Neutrophil (primary cell): ENCODE measurements around the gene LIMK2.
"Not testable (repeated sequence)": the region's sequence is repeated elsewhere in the genome, so short reads cannot be mapped to it uniquely, and the experiment has no call there.

Experiments used
- H3K27ac ChIP-seq: fragments of 200-600 bp; sonication (generic); 2 replicates; pipeline ENCODE4 v1.5.1; 2016; ENCODE audit warnings: mild to moderate bottlenecking, moderate library complexity
- H3K27me3 ChIP-seq: fragments of 200-600 bp; sonication (generic); 2 replicates; pipeline ENCODE4 v1.6.0; 2016; ENCODE audit warnings: mild to moderate bottlenecking
- H3K36me3 ChIP-seq: fragments of 200-600 bp; sonication (generic); 2 replicates; pipeline ENCODE4 v1.5.1; 2017
- H3K4me1 ChIP-seq, 2 experiments: fragments of 200-600 bp in 1 of 2; sonication (generic) in 1 of 2; 1 replicate in 1 of 2; 2 replicates in 1 of 2; pipeline versions ENCODE4 v1.5.1 to v1.6.1; 2013 to 2016; ENCODE audit warnings: low read depth in 1 of 2, low read length in 1 of 2, mild to moderate bottlenecking in 1 of 2, moderate library complexity in 1 of 2; ENCODE audit not compliant: control insufficient read depth in 1 of 2, insufficient read depth in 1 of 2
- H3K4me3 ChIP-seq, 2 experiments: fragments of 200-600 bp in 1 of 2; sonication (generic) in 1 of 2; 1 replicate in 1 of 2; 2 replicates in 1 of 2; pipeline ENCODE4 v1.5.1; 2013 to 2016; ENCODE audit warnings: low read depth in 1 of 2, low read length in 1 of 2, mild to moderate bottlenecking in 1 of 2, moderate library complexity in 1 of 2
- H3K9me3 ChIP-seq: fragments of 200-600 bp; sonication (generic); 2 replicates; pipeline ENCODE4 v1.5.1; 2016
- CTCF ChIP-seq: fragments of 200-600 bp; sonication (generic); IDR thresholded peaks from 2 replicates; pipeline ENCODE4 v1.5.1; 2016; ENCODE audit warnings: antibody characterized with exemption

LIMK2 gene

GRCh38 chr22:31308181-31308580 is 96.1 kb downstream of the LIMK2 start:
- Histone ChIP-seq H3K4me1 (no peaks in the 10 kb centered on the region), H3K36me3 (no peaks in the 10 kb centered on the region), H3K4me3 (no peak overlapping the region), H3K27ac (no peak overlapping the region), H3K27me3 (peaks cover 8% of the 10 kb centered on the region), H3K9me3 (no peaks in the 10 kb centered on the region)
- TF ChIP-seq CTCF: no peak

- Histone ChIP-seq H3K9me3 (no peaks in the 10 kb centered on the region), H3K27ac (no peak overlapping the region), H3K36me3 (no peaks in the 10 kb centered on the region), H3K27me3 (no peaks in the 10 kb centered on the region), H3K4me1 (no peaks in the 10 kb centered on the region), H3K4me3 (no peak overlapping the region)
- TF ChIP-seq CTCF: peak; percentile 86
These were observed 101.5 kb downstream of the LIMK2 start for GRCh38 chr22:31313366-31314147.

- H3K27me3 ChIP-seq, H3K36me3 ChIP-seq, H3K27ac ChIP-seq, H3K9me3 ChIP-seq, H3K4me1 ChIP-seq, H3K4me3 ChIP-seq: not testable (repeated sequence)
These were observed 102.1 kb downstream of the LIMK2 start for GRCh38 chr22:31314220-31314619.

GRCh38 chr22:31321421-31321820 is 109.3 kb downstream of the LIMK2 start:
- H3K27me3 ChIP-seq: no peaks in the 10 kb centered on the region
- no peak for TF ChIP-seq CTCF
- H3K4me1 ChIP-seq: no peaks in the 10 kb centered on the region
- H3K4me3 ChIP-seq: no peak overlapping the region
- H3K36me3 ChIP-seq: peaks cover 20% of the 10 kb centered on the region
- no peaks in the 10 kb centered on the region for H3K9me3 ChIP-seq
- H3K27ac ChIP-seq: no peak overlapping the region

- Histone ChIP-seq H3K27me3 (no peaks in the 10 kb centered on the region), H3K4me1 (peaks cover under 1 to 1% of the 10 kb centered on the region in 2 experiments), H3K4me3 (no peak overlapping the region), H3K36me3 (peaks cover 45% of the 10 kb centered on the region), H3K27ac (no peak overlapping the region), H3K9me3 (no peaks in the 10 kb centered on the region)
- no peak for TF ChIP-seq CTCF
These were observed 111.8 kb downstream of the LIMK2 start for GRCh38 chr22:31323578-31324550.

- H3K27me3 ChIP-seq: no peaks in the 10 kb centered on the region
- no peaks in the 10 kb centered on the region for H3K9me3 ChIP-seq
- no peak for TF ChIP-seq CTCF
- no peak overlapping the region for H3K4me3 ChIP-seq
- H3K4me1 ChIP-seq: peaks cover 5 to 8% of the 10 kb centered on the region in 2 experiments
- H3K27ac ChIP-seq: no peak overlapping the region
- peaks cover 51% of the 10 kb centered on the region for H3K36me3 ChIP-seq
These were observed 114.8 kb downstream of the LIMK2 start for GRCh38 chr22:31326877-31327276.
